Breast epithelium (tissue), 4 donors: ENCODE measurements around the gene MCM5. TPM values are rescaled to one million over a fixed set of nuclear protein-coding genes. Genes with fewer than 3 reads are reported as not detected.

Source experiments
- DNase-seq, 2 donors: peaks; one replicate each; pipeline ENCODE4 v3.0.0-alpha.2; 2019; ENCODE audit warnings: low spot score in 2 of 2
- H3K27ac ChIP-seq, 2 donors: fragments of 200-600 bp; sonication (generic) in 1 of 2; one replicate each; pipeline ENCODE4 v1.5.1; 2016 to 2019; ENCODE audit warnings: mild to moderate bottlenecking in 1 of 2
- H3K27me3 ChIP-seq, 2 donors: fragments of 200-600 bp; sonication (generic) in 1 of 2; one replicate each; pipeline versions ENCODE4 v1.5.1 to v1.6.0; 2017 to 2019; ENCODE audit warnings: control low read depth in 1 of 2, mild to moderate bottlenecking in 1 of 2
- H3K36me3 ChIP-seq: fragments of 200-600 bp; one replicate; pipeline ENCODE4 v1.5.1; 2019
- H3K4me1 ChIP-seq, 2 donors: fragments of 200-600 bp; sonication (generic); one replicate each; pipeline ENCODE4 v1.5.1; 2016 to 2019; ENCODE audit warnings: control low read depth in 1 of 2
- H3K4me3 ChIP-seq, 3 donors: fragments of 200-600 bp; sonication (generic); 1 replicate in 2 of 3; 2 replicates in 1 of 3; pipeline ENCODE4 v1.5.1; 2016 to 2019; ENCODE audit warnings: mild to moderate bottlenecking in 3 of 3, moderate library complexity in 2 of 3
- H3K9me3 ChIP-seq, 2 donors: fragments of 200-600 bp; sonication (generic) in 1 of 2; one replicate each; pipeline ENCODE4 v1.5.1; 2016 to 2019; ENCODE audit warnings: control low read depth in 1 of 2
- POLR2A ChIP-seq: fragments of 450-650 bp; IDR thresholded peaks from one replicate; pipeline ENCODE4 v1.6.1; 2016; ENCODE audit warnings: antibody characterized with exemption, mild to moderate bottlenecking, moderate library complexity
- POLR2AphosphoS5 ChIP-seq, 3 donors: sonication (generic); formaldehyde crosslinking; IDR thresholded peaks; one replicate each; pipeline ENCODE4 v1.6.1; 2017; ENCODE audit warnings: antibody characterized with exemption in 3 of 3
- intact Hi-C: fragments of 100-400 bp; cut with DNase I; formaldehyde crosslinking; loops from one replicate; pipeline ENCODE4 v1.15.1; 2023; ENCODE audit warnings: low total_unique reads
- total RNA-seq, 3 donors: library from RNA; depleted of rRNA; stranded (reverse); fragments of >200 nt; gene quantifications; one replicate each; pipeline ENCODE4 v1.1.0, GENCODE V29; 2016
- TF ChIP-seq, protein P1 (sequence below), 3 donors: fragments of 450-650 bp; IDR thresholded peaks; one replicate each; pipeline ENCODE4 v1.5.1; 2016 to 2017; ENCODE audit warnings: antibody characterized with exemption in 3 of 3, mild to moderate bottlenecking in 3 of 3, moderate library complexity in 3 of 3

Gene MCM5
- total RNA-seq, 3 donors from 2014 or later, result 16.4 to 23.3 (median 16.8) TPM

GRCh38 chr22:35452810-35453743, 53.1 kb downstream of the MCM5 start:
- no peak overlapping the region for H3K4me3 ChIP-seq
- TF ChIP-seq, protein P1, sequence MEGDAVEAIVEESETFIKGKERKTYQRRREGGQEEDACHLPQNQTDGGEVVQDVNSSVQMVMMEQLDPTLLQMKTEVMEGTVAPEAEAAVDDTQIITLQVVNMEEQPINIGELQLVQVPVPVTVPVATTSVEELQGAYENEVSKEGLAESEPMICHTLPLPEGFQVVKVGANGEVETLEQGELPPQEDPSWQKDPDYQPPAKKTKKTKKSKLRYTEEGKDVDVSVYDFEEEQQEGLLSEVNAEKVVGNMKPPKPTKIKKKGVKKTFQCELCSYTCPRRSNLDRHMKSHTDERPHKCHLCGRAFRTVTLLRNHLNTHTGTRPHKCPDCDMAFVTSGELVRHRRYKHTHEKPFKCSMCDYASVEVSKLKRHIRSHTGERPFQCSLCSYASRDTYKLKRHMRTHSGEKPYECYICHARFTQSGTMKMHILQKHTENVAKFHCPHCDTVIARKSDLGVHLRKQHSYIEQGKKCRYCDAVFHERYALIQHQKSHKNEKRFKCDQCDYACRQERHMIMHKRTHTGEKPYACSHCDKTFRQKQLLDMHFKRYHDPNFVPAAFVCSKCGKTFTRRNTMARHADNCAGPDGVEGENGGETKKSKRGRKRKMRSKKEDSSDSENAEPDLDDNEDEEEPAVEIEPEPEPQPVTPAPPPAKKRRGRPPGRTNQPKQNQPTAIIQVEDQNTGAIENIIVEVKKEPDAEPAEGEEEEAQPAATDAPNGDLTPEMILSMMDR (IDR thresholded peaks at IDR 0.05), result no peak
- no peak for TF ChIP-seq POLR2A
- no peak for TF ChIP-seq POLR2AphosphoS5 (IDR thresholded peaks at IDR 0.05)
- no peak for DNase-seq
- H3K36me3 ChIP-seq, result no peaks in the 10 kb centered on the region
- no peaks in the 10 kb centered on the region for H3K27me3 ChIP-seq
- H3K9me3 ChIP-seq, result no peaks in the 10 kb centered on the region
- H3K27ac ChIP-seq, result peak overlapping the region; percentile 54 to 66
- H3K4me1 ChIP-seq, result no peaks in the 10 kb centered on the region
- intact Hi-C loops, result no loop called here

GRCh38 chr22:35454416-35455054, 54.6 kb downstream of the MCM5 start:
- no peak overlapping the region for H3K27ac ChIP-seq
- no peaks in the 10 kb centered on the region for H3K36me3 ChIP-seq
- no peaks in the 10 kb centered on the region for H3K27me3 ChIP-seq
- TF ChIP-seq POLR2A (no peak), POLR2AphosphoS5 (IDR thresholded peaks at IDR 0.05) (no peak)
- TF ChIP-seq, protein P1 (IDR thresholded peaks at IDR 0.05), result no peak
- no peaks in the 10 kb centered on the region for H3K9me3 ChIP-seq
- intact Hi-C loops, result no loop called here
- DNase-seq, result no peak
- no peak overlapping the region for H3K4me3 ChIP-seq
- H3K4me1 ChIP-seq, result no peaks in the 10 kb centered on the region

GRCh38 chr22:35455529-35455928, 55.6 kb downstream of the MCM5 start:
- DNase-seq, result no peak
- no peaks in the 10 kb centered on the region for H3K27me3 ChIP-seq
- no peaks in the 10 kb centered on the region for H3K4me1 ChIP-seq
- H3K9me3 ChIP-seq, result no peaks in the 10 kb centered on the region
- H3K36me3 ChIP-seq, result no peaks in the 10 kb centered on the region
- H3K27ac ChIP-seq, result no peak overlapping the region
- intact Hi-C loops, result no loop called here
- TF ChIP-seq, protein P1 (IDR thresholded peaks at IDR 0.05), result no peak
- TF ChIP-seq POLR2AphosphoS5 (IDR thresholded peaks at IDR 0.05) (no peak), POLR2A (no peak)
- H3K4me3 ChIP-seq, result no peak overlapping the region

DNA sequence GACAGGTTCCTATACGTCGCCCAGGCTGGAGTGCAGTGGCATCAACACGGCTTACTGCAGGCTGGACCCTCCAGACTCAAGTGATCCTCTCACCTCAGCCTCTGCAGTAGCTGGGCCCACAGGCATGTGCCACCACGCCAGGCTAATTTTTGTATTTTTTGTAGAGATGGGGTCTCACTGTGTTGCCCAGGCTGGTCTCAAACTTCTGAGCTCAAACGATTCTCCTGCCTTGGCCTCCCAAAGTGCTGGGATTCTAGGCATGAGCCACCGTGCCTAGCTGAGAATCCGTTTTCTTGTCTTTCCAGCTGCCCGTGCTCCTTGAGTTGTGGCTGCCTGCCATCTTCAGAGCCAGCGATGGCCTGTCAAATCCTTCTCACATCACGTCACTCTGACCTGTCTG, 56.8 kb downstream of the MCM5 start:
- H3K4me3 ChIP-seq, result no peak overlapping the region
- no peaks in the 10 kb centered on the region for H3K9me3 ChIP-seq
- H3K27ac ChIP-seq, result no peak overlapping the region
- H3K27me3 ChIP-seq, result no peaks in the 10 kb centered on the region
- H3K4me1 ChIP-seq, result no peaks in the 10 kb centered on the region
- no peak for DNase-seq
- no peaks in the 10 kb centered on the region for H3K36me3 ChIP-seq
- intact Hi-C loops, result no loop called here
- TF ChIP-seq POLR2AphosphoS5 (IDR thresholded peaks at IDR 0.05) (no peak), POLR2A (no peak)
- TF ChIP-seq, protein P1 (IDR thresholded peaks at IDR 0.05), result no peak
